Measurements from ENCODE around the gene METTL14.

Gene METTL14

DNA sequence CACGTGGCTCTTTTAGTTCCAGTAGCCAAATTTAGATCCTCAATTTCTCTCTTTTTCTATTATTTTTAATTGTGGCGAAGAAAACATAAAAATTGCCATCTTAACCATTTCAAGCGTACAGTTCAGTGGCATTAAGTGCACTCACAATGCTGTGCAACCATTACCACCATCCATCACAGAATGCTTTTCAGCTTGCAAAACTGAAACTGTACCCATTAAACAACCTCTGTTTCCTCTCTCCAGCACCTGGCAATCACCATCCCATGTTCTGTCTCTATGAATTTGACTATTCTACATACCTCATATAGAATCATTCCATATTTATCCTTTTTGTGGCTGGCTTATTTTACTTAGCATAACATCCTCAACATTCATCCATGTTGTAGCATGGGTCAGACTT, 74.9 kb downstream of the METTL14 start:
- DNase-seq = no peak

- no peak for DNase-seq
These were observed 75.3 kb downstream of the METTL14 start for GRCh38 chr4:118760493-118760892.

GRCh38 chr4:118761397-118762016, 76.3 kb downstream of the METTL14 start:
- no peak for DNase-seq

- DNase-seq = no peak
These were observed 77.0 kb downstream of the METTL14 start for GRCh38 chr4:118762155-118762554.

GRCh38 chr4:118762730-118763477, 77.7 kb downstream of the METTL14 start:
- DNase-seq = no peak
